K562 (cell line): ENCODE data around the gene SP2.

Experiments used
- CREB3 ChIP-seq: fragments of 450-650 bp; conservative IDR thresholded peaks from 2 replicates; pipeline ENCODE4 v1.6.1; 2016; ENCODE audit warnings: missing genetic modification characterization, low read depth, mild to moderate bottlenecking, missing compliant biosample characterization, moderate library complexity
- ESRRA ChIP-seq: fragments of 450-650 bp; IDR thresholded peaks from 2 replicates; pipeline ENCODE4 v1.6.1; 2014; ENCODE audit warnings: low read depth, mild to moderate bottlenecking, moderate library complexity, borderline replicate concordance
- KAT2B ChIP-seq: IDR thresholded peaks from one replicate; pipeline ENCODE4 v1.6.1; 2012; ENCODE audit warnings: low read depth, mild to moderate bottlenecking, control low read depth, inconsistent platforms, low read length, moderate library complexity
- NELFE ChIP-seq: IDR thresholded peaks from 2 replicates; pipeline ENCODE4 v1.6.1; 2011; ENCODE audit warnings: mild to moderate bottlenecking; ENCODE audit not compliant: insufficient read depth, insufficient read length
- POLR2A ChIP-seq: fragments of 450-650 bp; conservative IDR thresholded peaks from 2 replicates; pipeline ENCODE4 v1.6.1; 2016
- RBFOX2 ChIP-seq: fragments of 200-400 bp; formaldehyde crosslinking; IDR thresholded peaks from 2 replicates; pipeline ENCODE4 v1.6.1; 2017; ENCODE audit warnings: low read depth, mild to moderate bottlenecking, low read length, moderate library complexity
- ZHX1 ChIP-seq: fragments of 150-350 bp; conservative IDR thresholded peaks from 2 replicates; pipeline ENCODE4 v1.6.1; 2014; ENCODE audit warnings: low read length
- TF ChIP-seq, protein P1 (sequence below), 3 experiments: IDR thresholded peaks in 2 of 3; conservative IDR thresholded peaks in 1 of 3; 2 replicates each; pipeline ENCODE4 v1.5.1; 2011 to 2012; ENCODE audit warnings: low read length in 3 of 3, mild to moderate bottlenecking in 3 of 3, control low read depth in 2 of 3, improper control_type of control experiment in 1 of 3, inconsistent platforms in 1 of 3, low read depth in 1 of 3, mixed read lengths in 1 of 3, moderate library complexity in 1 of 3; ENCODE audit not compliant: insufficient read depth in 2 of 3

GRCh38 chr17:47902039-47902744, 6.2 kb downstream of the SP2 start:
- TF ChIP-seq, protein P1, sequence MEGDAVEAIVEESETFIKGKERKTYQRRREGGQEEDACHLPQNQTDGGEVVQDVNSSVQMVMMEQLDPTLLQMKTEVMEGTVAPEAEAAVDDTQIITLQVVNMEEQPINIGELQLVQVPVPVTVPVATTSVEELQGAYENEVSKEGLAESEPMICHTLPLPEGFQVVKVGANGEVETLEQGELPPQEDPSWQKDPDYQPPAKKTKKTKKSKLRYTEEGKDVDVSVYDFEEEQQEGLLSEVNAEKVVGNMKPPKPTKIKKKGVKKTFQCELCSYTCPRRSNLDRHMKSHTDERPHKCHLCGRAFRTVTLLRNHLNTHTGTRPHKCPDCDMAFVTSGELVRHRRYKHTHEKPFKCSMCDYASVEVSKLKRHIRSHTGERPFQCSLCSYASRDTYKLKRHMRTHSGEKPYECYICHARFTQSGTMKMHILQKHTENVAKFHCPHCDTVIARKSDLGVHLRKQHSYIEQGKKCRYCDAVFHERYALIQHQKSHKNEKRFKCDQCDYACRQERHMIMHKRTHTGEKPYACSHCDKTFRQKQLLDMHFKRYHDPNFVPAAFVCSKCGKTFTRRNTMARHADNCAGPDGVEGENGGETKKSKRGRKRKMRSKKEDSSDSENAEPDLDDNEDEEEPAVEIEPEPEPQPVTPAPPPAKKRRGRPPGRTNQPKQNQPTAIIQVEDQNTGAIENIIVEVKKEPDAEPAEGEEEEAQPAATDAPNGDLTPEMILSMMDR (IDR thresholded peaks at IDR 0.05 in 2 of 3, conservative IDR thresholded peaks at IDR 0.05 in 1 of 3; ENCODE audit: insufficient read depth in 2 of 3, low read depth in 1 of 3, low read length in 3 of 3): no peak
- TF ChIP-seq ESRRA (peak; percentile 85), ZHX1 (no peak), CREB3 (tag) (no peak), POLR2A (no peak), NELFE (no peak), RBFOX2 (no peak), KAT2B (no peak)
